Spleen (tissue), 13 donors: ENCODE results near the gene GPR137C. TPM values are rescaled to one million over a fixed set of nuclear protein-coding genes. Genes with fewer than 3 reads are reported as not detected.

Experiments used
- DNase-seq: peaks from one replicate; pipeline ENCODE4 v3.0.0-alpha.2; 2020
- H3K27ac ChIP-seq, 8 donors: fragments of 200-600 bp; sonication (generic) in 7 of 8; 1 replicate in 4 of 8; 2 replicates in 4 of 8; pipeline versions ENCODE4 v1.5.0 to v1.8.0; 2016 to 2021; ENCODE audit warnings: inconsistent platforms in 4 of 8, mild to moderate bottlenecking in 4 of 8, moderate library complexity in 1 of 8
- H3K27me3 ChIP-seq, 7 donors: fragments of 200-600 bp; sonication (generic) in 6 of 7; replicated peaks in 1 of 7; 1 replicate in 4 of 7; 2 replicates in 3 of 7; pipeline versions ENCODE4 v1.5.0 to v1.8.0; 2016 to 2021; ENCODE audit warnings: inconsistent platforms in 3 of 7, mild to moderate bottlenecking in 1 of 7
- H3K36me3 ChIP-seq, 6 donors: fragments of 200-600 bp; sonication (generic) in 5 of 6; 1 replicate in 4 of 6; 2 replicates in 2 of 6; pipeline versions ENCODE4 v1.5.0 to v1.8.0; 2016 to 2021; ENCODE audit warnings: inconsistent platforms in 2 of 6
- H3K4me1 ChIP-seq, 6 donors: fragments of 200-600 bp; sonication (generic) in 5 of 6; 1 replicate in 3 of 6; 2 replicates in 3 of 6; pipeline versions ENCODE4 v1.5.0 to v1.8.0; 2016 to 2021; ENCODE audit warnings: inconsistent platforms in 3 of 6
- H3K4me3 ChIP-seq, 8 donors: fragments of 200-600 bp; sonication (generic) in 7 of 8; 1 replicate in 4 of 8; 2 replicates in 4 of 8; pipeline versions ENCODE4 v1.5.0 to v1.8.0; 2016 to 2021; ENCODE audit warnings: inconsistent platforms in 4 of 8, mild to moderate bottlenecking in 4 of 8, moderate library complexity in 2 of 8
- H3K9me3 ChIP-seq, 8 donors: fragments of 200-600 bp; sonication (generic) in 7 of 8; 1 replicate in 4 of 8; 2 replicates in 4 of 8; pipeline versions ENCODE4 v1.5.0 to v1.8.0; 2016 to 2021; ENCODE audit warnings: inconsistent platforms in 4 of 8
- POLR2A ChIP-seq, 3 donors: fragments of 450-650 bp; IDR thresholded peaks; one replicate each; pipeline ENCODE4 v1.5.1; 2017; ENCODE audit warnings: antibody characterized with exemption in 3 of 3, mild to moderate bottlenecking in 1 of 3
- POLR2AphosphoS5 ChIP-seq, 3 donors: sonication (generic); formaldehyde crosslinking; IDR thresholded peaks; one replicate each; pipeline ENCODE4 v1.5.1; 2017; ENCODE audit warnings: antibody characterized with exemption in 3 of 3
- whole genome bisulfite sequencing, 5 donors: extraction: QIAGEN DNeasy Blood & Tissue Kit in 3 of 5; methylation state at CpG; one replicate each; pipeline versions ENCODE4 v1.1.5 to v1.1.7; 2013 to 2018; 5-methylcytosine and 5-hydroxymethylcytosine counted together
- intact Hi-C: fragments of 100-400 bp; cut with DNase I; formaldehyde crosslinking; loops from one replicate; pipeline ENCODE4 v1.15.0; 2023; ENCODE audit warnings: low total_unique reads
- long read RNA-seq, 2 donors: transcript quantifications; one replicate each; lab custom pipeline, GENCODE V29; 2026
- polyA plus RNA-seq, 3 donors: library from polyadenylated mRNA; stranded (reverse); fragments of 200-250 nt; gene quantifications; one replicate each; pipeline ENCODE4 v1.2.1, GENCODE V29; 2013
- total RNA-seq, 7 donors: library from RNA; depleted of rRNA in 3 of 7; stranded (reverse); fragments of >200 nt in 3 of 7; fragmentation: NEBNext Ultra II Directional in 4 of 7; extraction: Animal tissue kit (Norgen Biotek cat#: 25700) in 4 of 7; gene quantifications; one replicate each; pipeline versions ENCODE4 v1.1.0 to v1.2.1, GENCODE V29; 2016 to 2021
- TF ChIP-seq, protein P1 (sequence below), 11 experiments: fragments of 200-600 bp in 7 of 11; fragments of 450-650 bp in 4 of 11; sonication (generic) in 4 of 11; IDR thresholded peaks in 8 of 11; conservative IDR thresholded peaks in 3 of 11; 1 replicate in 7 of 11; 2 replicates in 4 of 11; pipeline versions ENCODE4 v1.4.0 to v1.8.0; 2016 to 2021; ENCODE audit warnings: antibody characterized with exemption in 11 of 11, inconsistent platforms in 4 of 11, mild to moderate bottlenecking in 1 of 11
- donor health status: healthy with polysubstance abuse.
- donor health status: DM: no; HTN: no; CAD: no; lungs with moderate emphysema.
- donor health status: DM: no; HTN: no; CAD: no.
- donor health status: Bipolar disorder and iron deficiency.
- donor health status: healthy.
- donor health status: DM: no; HTN: no; CAD: no.
- donor health status: DM: yes; HTN: yes; CAD: no.

The GPR137C gene, protein sequence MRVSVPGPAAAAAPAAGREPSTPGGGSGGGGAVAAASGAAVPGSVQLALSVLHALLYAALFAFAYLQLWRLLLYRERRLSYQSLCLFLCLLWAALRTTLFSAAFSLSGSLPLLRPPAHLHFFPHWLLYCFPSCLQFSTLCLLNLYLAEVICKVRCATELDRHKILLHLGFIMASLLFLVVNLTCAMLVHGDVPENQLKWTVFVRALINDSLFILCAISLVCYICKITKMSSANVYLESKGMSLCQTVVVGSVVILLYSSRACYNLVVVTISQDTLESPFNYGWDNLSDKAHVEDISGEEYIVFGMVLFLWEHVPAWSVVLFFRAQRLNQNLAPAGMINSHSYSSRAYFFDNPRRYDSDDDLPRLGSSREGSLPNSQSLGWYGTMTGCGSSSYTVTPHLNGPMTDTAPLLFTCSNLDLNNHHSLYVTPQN
- total RNA-seq (1 to 10 TPM in 5 of 7 donors, under 1 TPM in 2; 0.70 to 2.1 (median 1.8) TPM), polyA plus RNA-seq (under 1 TPM; 0.52 to 0.93 (median 0.80) TPM)
- long read RNA-seq, donor 1, full-length matches to known transcripts, result 2 of 2 reads
- long read RNA-seq, donor 1, partial matches to known transcripts, result 0 of 2 reads
- long read RNA-seq, donor 1, other reads (novel, unspliced or antisense), result 0 of 2 reads
- long read RNA-seq, donor 2, result 0 reads

DNA sequence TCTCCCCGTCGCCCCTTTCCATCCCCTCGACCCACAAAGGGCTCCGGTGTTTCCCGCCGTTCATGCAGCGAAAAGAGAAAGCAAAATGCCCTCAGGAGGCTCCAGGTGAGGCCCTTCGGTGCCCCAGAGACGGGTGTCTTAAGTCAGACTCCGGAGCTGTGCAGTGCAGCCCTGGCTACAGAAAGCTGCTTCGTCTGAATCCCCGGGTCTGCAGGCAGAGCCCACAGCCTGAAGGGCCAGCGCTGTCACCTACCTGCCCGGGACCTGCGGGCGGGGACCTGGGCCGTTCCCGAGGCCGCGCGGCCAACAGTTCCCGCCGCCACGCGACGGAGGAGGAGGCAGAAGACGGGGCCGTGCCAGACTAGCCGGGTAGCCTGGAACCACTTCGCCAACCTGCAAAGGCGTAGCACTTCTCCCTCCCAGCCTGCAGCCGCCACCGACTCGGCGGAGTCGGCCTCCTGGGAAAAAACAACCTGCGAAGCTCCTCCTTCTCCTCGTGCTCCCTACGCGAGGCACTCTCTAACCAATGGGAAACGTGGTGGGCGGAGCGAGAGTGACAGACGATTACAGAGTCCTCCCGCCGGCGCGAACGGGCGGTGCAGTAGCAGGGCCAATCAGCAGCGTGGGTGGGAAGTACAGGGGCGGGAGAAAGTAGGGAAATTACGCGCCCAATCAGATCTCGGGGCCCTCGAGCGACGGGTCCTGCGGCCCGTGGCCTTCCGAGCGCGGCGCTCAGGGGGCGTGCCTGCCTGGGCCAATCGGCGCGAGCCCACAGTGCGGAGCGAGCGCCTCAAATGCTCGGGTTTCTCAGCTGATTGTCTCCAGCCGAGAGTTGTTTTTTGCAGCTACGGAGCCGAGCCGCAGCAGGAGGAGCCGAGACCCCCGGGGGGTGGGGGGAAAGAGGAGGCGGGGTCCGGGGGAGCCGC lies at the start of gene GPR137C, which contains the start of gene TXNDC16:
GPR137C (plus strand) TSS at position 774 of the 926 bp plus-strand sequence. CDS start 312 bp downstream, outside the sequence.
TXNDC16 (minus strand) TSS at position 443 of the 926 bp plus-strand sequence. CDS start 8,948 bp downstream, outside the sequence.
- TF ChIP-seq POLR2AphosphoS5 (IDR thresholded peaks at IDR 0.05), result peak; percentile 96 to 99 (median 97)
- TF ChIP-seq, protein P1, sequence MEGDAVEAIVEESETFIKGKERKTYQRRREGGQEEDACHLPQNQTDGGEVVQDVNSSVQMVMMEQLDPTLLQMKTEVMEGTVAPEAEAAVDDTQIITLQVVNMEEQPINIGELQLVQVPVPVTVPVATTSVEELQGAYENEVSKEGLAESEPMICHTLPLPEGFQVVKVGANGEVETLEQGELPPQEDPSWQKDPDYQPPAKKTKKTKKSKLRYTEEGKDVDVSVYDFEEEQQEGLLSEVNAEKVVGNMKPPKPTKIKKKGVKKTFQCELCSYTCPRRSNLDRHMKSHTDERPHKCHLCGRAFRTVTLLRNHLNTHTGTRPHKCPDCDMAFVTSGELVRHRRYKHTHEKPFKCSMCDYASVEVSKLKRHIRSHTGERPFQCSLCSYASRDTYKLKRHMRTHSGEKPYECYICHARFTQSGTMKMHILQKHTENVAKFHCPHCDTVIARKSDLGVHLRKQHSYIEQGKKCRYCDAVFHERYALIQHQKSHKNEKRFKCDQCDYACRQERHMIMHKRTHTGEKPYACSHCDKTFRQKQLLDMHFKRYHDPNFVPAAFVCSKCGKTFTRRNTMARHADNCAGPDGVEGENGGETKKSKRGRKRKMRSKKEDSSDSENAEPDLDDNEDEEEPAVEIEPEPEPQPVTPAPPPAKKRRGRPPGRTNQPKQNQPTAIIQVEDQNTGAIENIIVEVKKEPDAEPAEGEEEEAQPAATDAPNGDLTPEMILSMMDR (IDR thresholded peaks at IDR 0.05 in 8 of 11, conservative IDR thresholded peaks at IDR 0.05 in 3 of 11), result peak in 4 of 11 experiments; percentile 16 to 50 (median 36)
- peak; percentile 48 to 94 (median 70) for TF ChIP-seq POLR2A (IDR thresholded peaks at IDR 0.05)
- DNase-seq, result peak; percentile 99
- Histone ChIP-seq H3K27me3 (peaks cover 0 to 16% (median 0%) of the 10 kb centered on the region in 7 donors), H3K4me3 (peak within 1 kb of the TSS; percentile 65 to 93 (median 76)), H3K9me3 (no peaks in the 10 kb centered on the region), H3K4me1 (peaks cover 14 to 42% (median 24%) of the 10 kb centered on the region in 6 donors), H3K27ac (peak within 1 kb of the TSS; percentile 75 to 96 (median 92)), H3K36me3 (no peaks in the 10 kb centered on the region)
- 0 to 1% (median 1%) methylated on average over 52 to 81 of the region's 81 CpGs for WGBS, 5 donors
- intact Hi-C loops, result no loop called here

DNA sequence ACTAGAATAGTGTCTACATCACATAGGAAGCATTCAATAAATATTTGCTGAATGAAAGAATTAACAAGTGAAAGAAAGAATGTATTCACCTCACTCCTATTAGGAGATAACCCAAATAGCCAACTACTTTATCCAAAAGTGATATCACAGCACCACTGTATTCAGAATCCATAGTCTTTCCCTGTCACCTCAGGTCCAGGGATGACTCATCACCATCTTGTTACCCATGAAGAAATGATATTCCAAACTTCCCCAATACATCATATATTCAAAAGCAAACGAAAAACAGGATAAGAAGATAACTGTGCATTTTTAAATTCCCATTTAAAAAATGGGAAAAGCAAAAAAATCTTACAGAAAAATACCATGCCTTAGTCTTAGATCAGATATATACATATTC lies 39.4 kb upstream of the GPR137C start:
- Histone ChIP-seq H3K27me3 (no peaks in the 10 kb centered on the region), H3K4me3 (no peak overlapping the region), H3K9me3 (no peaks in the 10 kb centered on the region), H3K36me3 (peaks cover 0 to 31% (median 3%) of the 10 kb centered on the region in 6 donors), H3K4me1 (no peaks in the 10 kb centered on the region), H3K27ac (no peak overlapping the region)
- DNase-seq, result no peak
- WGBS, 5 donors, result 81 to 97% (median 89%) methylated on average over 1 of the region's 1 CpG
- TF ChIP-seq POLR2A (IDR thresholded peaks at IDR 0.05), result no peak
- TF ChIP-seq, protein P1 (IDR thresholded peaks at IDR 0.05 in 8 of 11, conservative IDR thresholded peaks at IDR 0.05 in 3 of 11), result no peak
- no peak for TF ChIP-seq POLR2AphosphoS5 (IDR thresholded peaks at IDR 0.05)
- intact Hi-C loops, result no loop called here

DNA sequence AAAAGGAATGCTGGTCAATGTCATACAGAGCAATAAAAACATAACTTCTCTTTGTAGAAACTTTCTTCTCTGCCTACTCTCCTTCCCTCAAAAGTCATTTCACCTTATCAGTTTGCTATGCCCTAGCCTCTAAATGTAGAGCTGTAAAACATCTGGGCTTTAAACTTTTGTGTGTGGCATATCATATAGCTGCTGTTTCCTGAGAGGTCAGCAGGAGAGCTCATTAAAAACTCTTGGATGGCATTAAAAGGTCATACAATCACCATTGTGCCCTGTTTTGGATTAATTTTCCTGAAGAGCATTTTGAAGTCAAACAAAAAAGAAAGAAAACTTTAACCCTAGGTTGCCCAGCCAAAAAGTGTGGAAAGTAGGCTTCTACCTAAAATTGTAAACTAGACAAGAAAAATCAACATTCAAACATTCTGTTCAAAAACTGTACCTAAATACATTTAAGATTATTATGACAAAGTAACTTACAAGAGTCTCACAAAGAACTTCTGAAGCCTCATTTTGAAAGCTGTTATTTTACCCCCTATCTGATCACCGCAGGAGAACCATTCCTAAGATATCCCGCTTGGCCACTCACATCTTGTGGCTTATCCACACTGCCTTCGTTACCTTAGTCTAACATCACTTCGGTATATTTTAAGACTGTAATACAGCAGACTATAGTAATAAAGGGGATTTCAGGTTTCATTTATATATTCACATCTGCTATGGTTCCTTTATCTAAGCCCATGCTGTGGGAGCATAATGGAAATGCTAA lies 38.4 kb upstream of the GPR137C start:
- Histone ChIP-seq H3K27ac (no peak overlapping the region), H3K4me1 (no peaks in the 10 kb centered on the region), H3K4me3 (no peak overlapping the region), H3K36me3 (peaks cover 0 to 32% (median 3%) of the 10 kb centered on the region in 6 donors), H3K27me3 (no peaks in the 10 kb centered on the region), H3K9me3 (no peaks in the 10 kb centered on the region)
- WGBS, 5 donors, result 89 to 98% (median 95%) methylated on average over 4 of the region's 4 CpGs
- intact Hi-C loops, result no loop called here
- TF ChIP-seq, protein P1 (IDR thresholded peaks at IDR 0.05 in 8 of 11, conservative IDR thresholded peaks at IDR 0.05 in 3 of 11), result no peak
- TF ChIP-seq POLR2A (IDR thresholded peaks at IDR 0.05) (no peak), POLR2AphosphoS5 (IDR thresholded peaks at IDR 0.05) (no peak)
- DNase-seq, result no peak
